Upper lobe of left lung (tissue), 4 donors: ENCODE data around the gene BOD1L2.

Experiments used
- CTCF ChIP-seq, 6 experiments: fragments of 450-650 bp in 4 of 6; fragments of 200-600 bp in 2 of 6; sonication (generic) in 2 of 6; IDR thresholded peaks; one replicate each; pipeline ENCODE4 v1.5.1; 2016 to 2019; ENCODE audit warnings: antibody characterized with exemption in 6 of 6
- EP300 ChIP-seq, 4 donors: sonication (generic); formaldehyde crosslinking; IDR thresholded peaks; one replicate each; pipeline ENCODE4 v1.5.1; 2017; ENCODE audit warnings: antibody characterized with exemption in 4 of 4, control low read depth in 2 of 4
- POLR2AphosphoS5 ChIP-seq, 2 donors: sonication (generic); formaldehyde crosslinking; IDR thresholded peaks; one replicate each; pipeline ENCODE4 v1.5.1; 2017; ENCODE audit warnings: antibody characterized with exemption in 2 of 2

- TF ChIP-seq POLR2AphosphoS5 (IDR thresholded peaks at IDR 0.05) (no peak), EP300 (IDR thresholded peaks at IDR 0.05) (no peak), CTCF (IDR thresholded peaks at IDR 0.05) (no peak)
These were observed 42.1 kb downstream of the BOD1L2 start for GRCh38 chr18:57188851-57189557.
